Iris pigment epithelial cell (primary cell): ENCODE data around the gene SUOX.

ENCODE experiments used
- DNase-seq: peaks from one replicate; pipeline ENCODE4 v3.0.0-alpha.2; 2011; ENCODE audit warnings: low read depth

The SUOX gene

GRCh38 chr12:55996715-55997534, at the start of gene SUOX:
Gene SUOX (plus strand): TSS chr12:55997276. CDS start chr12:56002222, 4,946 bp downstream.
- peak; percentile 99 for DNase-seq

DNA sequence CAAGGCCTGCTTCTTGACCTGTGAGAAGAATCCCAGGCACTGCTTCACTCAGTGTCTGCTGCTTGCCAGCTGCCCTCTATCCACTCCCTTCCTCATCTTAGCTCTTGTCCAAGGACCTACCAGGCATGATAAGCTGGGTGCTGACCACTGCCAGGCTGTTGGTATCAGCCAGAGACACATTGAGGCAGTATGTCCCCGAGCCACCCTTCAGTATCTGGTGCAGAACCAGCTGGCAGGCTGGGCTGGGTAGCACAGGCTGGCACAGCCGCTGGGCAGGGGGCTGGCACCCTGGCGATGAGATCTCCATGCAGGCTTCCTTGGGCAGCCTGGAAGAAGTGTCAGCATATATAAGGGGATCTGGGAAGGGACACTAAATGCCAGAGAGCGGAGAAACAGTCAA, 41.7 kb upstream of the SUOX start:
- no peak for DNase-seq

DNA sequence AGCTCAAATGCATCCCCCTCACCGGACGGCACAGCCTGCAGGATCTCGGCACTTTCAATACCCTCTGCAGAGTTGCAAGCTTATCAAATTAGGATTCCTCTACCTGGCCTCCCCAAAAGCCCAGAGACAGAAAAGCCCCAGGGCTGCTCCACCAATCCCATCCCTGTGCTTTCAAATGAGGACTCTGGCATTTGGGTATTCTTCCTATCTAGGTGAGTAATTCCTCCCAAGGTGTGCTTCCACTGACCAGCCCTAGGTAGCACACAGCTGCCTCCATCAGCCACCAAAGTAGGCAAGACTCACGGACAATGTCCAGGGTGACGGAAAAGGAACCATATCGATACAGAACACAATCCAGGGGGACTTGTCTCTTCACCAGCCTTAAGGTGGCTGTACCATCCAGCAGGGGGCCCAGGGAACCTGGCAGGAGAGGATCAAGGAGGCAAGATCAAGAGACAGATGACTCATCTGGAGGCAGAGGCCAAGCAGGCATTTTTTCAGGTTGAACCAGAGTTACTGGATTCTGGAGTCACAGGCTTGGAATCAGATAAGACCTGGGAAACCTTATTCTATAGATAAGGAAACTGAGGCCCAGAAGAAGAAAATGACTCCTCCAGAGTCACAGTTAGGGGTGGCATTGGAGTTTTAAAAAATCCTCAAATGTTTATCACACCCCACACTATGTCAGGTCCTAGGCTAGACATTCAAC, 41.1 kb upstream of the SUOX start:
- peak; percentile 69 for DNase-seq

- no peak for DNase-seq
Observed at GRCh38 chr12:55957106-55957859, 39.8 kb upstream of the SUOX start.

DNA sequence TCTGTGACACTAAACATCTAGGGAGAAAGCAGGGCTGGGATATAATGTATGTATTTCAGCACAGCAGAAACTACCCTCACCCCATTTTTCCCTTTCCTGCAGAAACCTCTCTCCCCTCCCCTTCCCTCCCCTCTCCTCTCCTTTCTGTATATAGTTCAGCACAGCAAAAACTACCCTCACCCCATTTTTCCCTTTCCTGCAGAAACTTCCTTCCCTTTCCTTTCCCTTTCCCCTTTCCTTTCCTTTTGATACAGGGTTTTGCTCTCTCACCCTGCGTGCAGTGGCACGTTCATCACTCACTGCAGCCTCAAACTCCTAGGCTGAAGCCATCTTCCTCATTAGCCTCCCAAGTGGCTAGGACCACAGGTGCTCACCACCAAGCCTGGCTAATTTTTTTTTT, 33.3 kb upstream of the SUOX start:
- DNase-seq, result no peak

- no peak for DNase-seq
Observed at GRCh38 chr12:55965240-55965639, 31.8 kb upstream of the SUOX start.

GRCh38 chr12:55965941-55966407, 31.1 kb upstream of the SUOX start, which contains the start of gene PMEL:
Gene PMEL (minus strand): TSS chr12:55966042. CDS start chr12:55966011, 31 bp downstream.
- peak; percentile 10 for DNase-seq

DNA sequence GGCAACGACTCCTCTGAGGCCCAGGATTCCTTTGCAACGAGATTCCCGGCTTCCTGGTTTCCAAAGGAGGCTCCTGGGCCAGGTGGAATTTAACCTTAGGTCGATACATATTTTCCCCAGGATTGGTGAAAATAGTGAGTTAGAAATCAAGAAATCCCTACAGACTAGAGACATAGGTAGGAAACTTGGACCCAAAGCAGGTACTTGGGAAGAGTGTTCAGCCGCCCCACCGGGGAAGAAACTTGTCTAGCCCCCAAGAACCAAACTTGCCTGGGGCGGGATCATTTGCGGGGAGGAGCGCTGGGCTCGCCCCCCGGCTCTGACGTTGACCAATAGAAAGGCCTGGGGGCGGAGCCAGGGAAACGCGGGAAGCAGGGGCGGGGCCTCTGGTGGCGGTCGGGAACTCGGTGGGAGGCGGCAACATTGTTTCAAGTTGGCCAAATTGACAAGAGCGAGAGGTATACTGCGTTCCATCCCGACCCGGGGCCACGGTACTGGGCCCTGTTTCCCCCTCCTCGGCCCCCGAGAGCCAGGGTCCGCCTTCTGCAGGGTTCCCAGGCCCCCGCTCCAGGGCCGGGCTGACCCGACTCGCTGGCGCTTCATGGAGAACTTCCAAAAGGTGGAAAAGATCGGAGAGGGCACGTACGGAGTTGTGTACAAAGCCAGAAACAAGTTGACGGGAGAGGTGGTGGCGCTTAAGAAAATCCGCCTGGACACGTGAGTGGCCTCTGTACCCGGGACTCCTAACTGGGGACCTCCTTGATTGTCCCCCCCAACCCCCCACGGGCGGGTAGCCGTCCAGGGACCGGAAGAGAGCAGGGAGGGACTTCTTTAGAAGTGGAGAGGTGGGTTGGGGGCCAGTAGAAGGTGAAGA, 30.4 kb upstream of the SUOX start, which contains the start of gene CDK2:
Gene CDK2 (plus strand): TSS at position 423 of the 874 bp plus-strand sequence. CDS start 179 bp downstream, at position 602.
- DNase-seq, result peak; percentile 69

GRCh38 chr12:55969356-55969755, 27.7 kb upstream of the SUOX start:
- DNase-seq, result no peak

DNA sequence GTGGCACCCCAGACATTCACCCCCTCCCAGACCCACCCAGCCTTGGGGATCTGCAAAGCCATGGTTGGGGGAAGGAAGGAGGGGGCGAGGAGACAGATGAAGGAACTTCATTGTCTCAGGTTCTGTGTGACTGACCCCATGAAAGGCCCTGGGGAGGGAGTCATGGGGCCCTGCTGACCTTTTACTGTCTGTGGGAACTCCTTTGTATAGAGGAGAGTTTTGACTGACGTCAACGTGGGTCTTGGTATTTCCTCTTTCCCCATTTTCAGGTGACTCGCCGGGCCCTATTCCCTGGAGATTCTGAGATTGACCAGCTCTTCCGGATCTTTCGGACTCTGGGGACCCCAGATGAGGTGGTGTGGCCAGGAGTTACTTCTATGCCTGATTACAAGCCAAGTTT, 26.3 kb upstream of the SUOX start:
- peak; percentile 36 for DNase-seq

GRCh38 chr12:55972042-55972441, 25.0 kb upstream of the SUOX start:
- DNase-seq, result peak; percentile 84

DNA sequence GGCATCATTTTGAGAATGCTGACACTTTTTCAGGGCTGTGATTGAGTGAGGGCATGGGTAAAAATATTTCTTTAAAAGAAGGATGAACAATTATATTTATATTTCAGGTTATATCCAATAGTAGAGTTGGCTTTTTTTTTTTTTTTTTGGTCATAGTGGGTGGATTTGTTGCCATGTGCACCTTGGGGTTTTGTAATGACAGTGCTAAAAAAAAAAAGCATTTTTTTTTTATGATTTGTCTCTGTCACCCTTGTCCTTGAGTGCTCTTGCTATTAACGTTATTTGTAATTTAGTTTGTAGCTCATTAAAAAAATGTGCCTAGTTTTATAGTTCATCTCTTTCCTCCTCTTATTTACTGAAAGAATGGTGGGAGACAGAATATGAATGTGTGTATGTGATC, 24.6 kb upstream of the SUOX start:
- no peak for DNase-seq

DNA sequence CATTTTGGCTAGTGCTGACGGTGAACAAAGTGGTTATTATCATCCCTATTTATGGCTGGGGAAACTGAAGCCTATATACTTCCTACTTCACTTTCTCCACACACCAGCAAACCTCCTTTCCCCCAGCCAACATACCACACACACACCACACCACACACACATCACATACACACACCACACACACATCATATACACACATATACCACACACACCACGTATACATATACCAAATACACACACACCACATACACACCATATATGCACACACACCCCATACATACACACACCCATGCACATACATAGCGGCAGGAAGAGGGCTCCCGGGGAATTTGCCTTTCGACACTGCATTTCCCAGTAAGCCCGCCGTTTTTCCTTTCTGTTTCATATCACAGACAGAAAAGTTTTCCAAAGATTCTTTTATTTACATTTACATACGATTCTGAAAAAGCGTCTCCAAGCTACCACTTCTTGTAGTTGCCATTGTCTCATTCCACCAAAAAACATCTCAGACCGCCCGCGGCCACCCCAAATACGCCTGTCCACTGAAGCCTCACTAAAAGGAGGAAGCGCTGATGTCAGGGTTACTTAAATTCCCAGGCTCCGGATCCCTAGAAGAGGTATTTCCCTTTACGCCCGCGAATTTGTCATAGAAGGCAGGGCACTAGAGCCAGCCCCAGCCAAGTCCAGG, 24.0 kb upstream of the SUOX start:
- peak; percentile 53 for DNase-seq

GRCh38 chr12:55973599-55974307, 23.3 kb upstream of the SUOX start, which contains the start of gene RAB5B:
Gene RAB5B (plus strand): TSS chr12:55974078. CDS start chr12:55986961, 12,883 bp downstream.
- DNase-seq, result peak; percentile 100

DNA sequence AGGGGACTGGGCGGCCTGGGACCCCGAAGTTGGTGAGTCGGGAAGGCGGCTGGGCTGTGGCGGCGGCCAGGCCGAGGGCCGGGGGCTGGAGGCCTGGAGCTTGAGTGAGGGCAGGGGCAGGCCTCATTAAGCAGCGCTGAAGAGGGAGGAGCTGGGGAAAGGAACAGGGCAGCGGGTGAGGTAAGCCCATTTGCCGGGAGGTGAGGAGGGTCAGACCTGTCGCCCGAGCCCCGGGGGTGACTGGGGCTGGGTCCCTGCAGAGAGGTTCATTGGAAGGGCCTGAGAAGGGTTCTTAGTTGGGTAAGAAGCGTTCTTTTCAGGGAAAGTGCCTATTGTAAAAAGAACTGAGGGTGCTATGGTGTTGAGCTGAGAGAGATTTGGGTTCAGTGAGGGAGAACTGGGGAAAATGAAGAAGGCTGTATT, 22.8 kb upstream of the SUOX start:
- peak; percentile 65 for DNase-seq

GRCh38 chr12:55978393-55978792, 18.7 kb upstream of the SUOX start:
- DNase-seq, result no peak

GRCh38 chr12:55979069-55979468, 18.0 kb upstream of the SUOX start:
- no peak for DNase-seq

GRCh38 chr12:55981882-55982281, 15.2 kb upstream of the SUOX start:
- DNase-seq, result peak; percentile 42

DNA sequence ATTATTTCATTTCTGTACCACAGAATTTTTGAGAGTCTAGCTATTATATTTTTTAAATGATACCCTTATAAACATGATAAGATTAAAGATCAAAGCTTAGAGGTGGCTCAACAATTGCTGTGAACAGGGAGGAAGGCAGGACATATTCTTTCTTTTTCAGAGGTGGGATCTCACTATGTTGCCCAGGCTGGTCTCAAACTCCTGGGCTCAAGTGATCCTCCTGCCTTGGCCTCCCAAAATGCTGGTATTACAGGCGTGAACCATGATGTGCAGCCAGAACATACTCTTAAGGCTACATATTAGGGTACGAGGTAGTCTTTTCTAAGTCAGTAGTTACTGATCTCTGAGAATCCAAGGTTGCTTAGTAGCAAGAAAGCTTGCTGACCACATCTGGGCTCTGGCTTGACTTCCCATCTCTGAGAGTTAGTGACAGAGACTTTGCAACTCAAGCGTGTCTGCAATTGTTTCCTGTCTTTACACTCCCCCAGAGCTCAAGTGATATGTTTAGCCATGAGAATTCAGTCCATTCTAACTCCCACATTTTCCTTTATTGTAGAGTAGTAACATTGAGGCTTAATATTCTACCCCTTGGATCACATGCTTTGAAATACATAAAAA, 14.6 kb upstream of the SUOX start:
- DNase-seq, result no peak
